Inferior parietal cortex (tissue), 1 donor: ENCODE results near the gene FARSB.

ENCODE experiments used
- DNase-seq: peaks from one replicate; pipeline ENCODE4 v3.0.0-alpha.2; 2016; ENCODE audit errors: extremely low spot score

The FARSB gene

DNA sequence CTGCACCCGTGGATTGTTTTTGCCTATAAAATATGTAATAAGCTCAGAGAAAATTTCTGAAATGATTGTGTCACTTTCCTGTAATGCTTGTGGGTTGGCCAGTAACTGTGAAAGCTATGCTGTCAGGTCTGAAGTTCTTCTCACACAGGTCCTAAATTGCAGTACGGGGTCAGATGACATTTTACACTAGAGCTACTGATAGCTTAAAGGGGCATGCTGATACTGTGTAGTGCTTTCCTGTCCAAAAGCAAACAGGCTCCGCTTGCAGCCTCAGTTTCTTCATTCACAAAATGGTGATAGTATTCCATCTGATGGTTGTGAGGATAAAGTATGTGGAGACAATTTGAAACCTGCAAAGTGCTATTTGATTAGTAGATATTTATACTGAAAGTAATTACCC lies 7.6 kb upstream of the FARSB start:
- no peak for DNase-seq

DNA sequence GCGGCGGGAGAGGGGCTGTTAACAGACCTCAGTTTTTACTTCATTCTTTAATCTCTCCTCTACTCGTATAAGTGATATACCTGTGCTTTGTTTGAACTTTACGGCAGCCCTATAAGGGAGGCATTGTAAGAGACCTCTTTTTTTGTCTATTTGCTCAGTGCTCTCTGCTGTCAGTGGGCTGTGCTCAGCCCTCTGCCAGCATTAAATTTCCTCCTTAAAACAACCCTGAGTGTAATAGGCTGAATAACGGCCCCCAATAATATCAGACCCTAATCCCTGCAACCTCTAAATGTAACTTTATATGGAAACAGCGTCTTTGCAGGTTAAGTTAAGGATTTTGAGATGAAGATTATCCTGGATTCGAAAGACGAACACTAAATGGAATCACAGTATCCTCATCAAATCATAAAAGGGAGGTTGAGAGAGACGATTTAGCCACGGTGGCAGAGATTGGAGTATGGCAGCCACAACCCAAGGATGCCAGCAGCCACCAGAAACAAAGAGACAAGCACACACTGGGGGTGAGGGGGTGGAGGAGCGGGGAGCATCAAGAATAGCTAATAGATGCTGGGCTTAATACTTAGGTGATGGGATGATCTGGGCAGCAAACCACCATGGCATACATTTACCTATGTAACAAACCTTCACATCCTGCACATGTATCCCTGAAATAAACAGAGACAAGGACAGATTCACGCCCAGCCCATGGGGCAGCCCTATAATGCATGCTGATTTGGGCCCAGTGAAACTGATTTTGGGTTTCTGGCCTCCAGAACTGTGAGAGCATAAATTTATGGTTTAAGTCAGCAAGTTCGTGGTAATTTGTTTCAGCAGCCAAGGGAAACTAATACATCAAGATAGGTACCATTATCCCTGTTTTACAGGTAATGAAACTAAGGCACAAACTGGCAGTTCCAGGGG lies 894 bp upstream of the FARSB start:
- no peak for DNase-seq

DNA sequence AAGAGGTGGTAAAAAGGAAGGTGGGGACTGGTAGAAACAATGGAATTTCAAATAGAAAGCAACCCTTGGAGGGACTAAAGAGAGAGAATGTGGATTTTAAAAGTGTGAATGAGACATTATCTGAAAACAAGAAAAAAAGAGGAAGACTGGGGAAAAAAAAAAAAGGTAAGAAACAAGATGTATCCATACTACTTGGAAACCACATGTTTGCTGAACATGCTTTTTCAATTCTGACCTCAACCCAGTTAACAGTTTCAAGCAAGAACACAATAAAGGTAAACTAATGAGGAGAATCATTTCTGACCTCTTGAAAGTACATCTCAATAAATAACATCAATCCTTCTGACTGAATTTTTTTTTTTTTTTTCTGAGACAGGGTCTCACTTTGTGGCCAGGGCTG lies 2.6 kb downstream of the FARSB start:
- no peak for DNase-seq

DNA sequence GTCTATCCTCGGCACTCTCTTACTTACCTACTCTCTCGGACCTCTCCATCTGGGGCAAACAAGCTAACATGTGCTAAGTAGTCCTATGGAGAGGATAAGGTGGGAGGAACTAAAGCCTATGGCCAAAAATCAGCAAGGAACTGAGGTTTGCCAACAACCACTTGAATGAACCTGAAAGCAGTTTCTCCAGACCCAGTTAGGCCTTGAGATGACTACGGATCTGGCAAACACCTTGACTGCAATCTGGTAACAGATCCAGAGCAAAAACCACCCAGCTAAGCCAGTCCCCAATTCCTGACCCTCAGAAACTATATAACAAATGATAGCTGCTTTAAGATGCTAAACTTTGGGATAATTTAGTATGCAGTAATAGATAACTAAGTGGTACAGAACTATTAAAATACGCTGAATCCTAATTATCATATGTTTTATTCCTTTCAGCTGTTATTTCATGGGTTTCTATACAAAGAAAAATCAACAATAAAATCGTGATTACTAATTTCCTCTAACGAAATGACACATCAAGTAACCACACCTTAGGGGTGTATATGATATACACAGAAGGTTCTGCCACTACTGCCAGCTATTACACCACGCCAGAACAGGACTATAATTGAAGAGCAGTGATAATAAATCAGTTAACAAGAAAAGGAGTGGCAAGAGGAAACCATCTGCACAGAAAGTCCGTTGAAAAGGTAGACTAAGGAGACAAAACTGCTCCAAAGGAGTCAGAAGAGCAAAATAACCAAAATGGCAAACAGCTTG lies 3.2 kb downstream of the FARSB start:
- DNase-seq = no peak

DNA sequence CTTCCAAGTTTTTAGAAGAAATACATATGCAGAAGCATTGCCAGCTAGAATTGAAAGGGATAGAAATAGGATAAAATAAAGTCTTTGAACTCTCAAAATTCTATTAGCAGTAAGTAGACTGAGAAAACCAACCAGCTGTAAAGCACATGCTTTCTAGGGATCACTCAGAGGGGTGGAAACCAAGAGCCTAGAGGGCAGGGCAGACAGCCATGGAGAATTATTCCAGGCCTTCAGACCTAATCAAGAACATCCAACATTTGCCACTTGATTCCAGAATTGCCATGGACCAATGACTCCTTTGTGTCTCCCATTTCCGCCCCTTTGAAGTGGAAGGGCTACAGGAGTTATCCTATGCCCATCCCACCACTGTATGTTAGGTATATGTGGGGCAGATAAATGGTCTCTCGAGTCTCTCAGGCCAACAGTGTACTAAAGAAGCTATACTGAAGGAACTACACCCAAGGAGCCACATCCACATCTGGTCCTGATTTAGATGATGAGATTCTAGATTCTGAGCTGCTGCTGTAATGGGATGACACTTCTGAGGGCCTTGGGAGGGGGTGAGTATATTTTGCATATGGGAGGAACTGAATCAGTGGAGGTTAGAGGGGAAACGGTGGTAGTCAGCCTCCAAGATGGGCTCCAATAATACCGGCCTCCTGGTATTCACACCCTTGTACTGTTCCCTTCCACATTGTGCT lies 4.0 kb downstream of the FARSB start:
- DNase-seq = no peak

DNA sequence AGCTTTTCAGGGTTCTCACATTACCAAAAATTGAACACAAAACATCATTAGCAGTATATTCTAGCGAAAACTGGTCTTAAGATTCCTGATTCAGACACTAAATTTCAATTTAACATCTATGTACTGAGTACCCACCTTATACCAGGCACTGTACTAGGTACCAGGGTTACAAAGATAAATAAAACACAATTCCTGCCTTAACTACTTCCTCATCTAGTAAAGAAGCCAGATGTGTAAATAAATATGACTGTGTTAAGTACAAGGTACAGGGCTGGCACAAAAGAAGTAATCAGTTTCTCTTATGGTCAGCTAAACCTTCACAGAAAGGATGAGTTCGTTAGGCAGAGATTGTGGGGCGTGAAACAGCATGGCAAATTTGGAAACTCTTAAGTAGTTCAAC lies 6.1 kb downstream of the FARSB start:
- no peak for DNase-seq

DNA sequence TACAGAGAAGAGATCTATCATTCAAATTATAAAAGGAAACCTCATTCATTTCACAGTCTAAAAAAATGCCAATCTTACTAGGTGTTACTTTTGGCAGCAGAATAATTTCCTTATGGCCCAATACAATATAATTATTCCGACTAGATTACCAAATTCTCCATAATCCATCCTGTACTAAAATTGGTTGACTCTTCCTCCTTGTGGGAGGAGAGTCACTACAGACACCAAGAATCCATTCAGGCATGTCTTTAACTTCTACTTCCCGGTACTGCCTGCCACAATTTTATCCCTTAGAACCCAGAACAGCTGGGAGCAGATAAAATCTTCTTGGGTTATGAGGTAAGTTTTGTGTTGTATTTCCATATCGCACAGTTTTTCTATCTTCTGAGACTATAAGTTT lies 9.9 kb downstream of the FARSB start:
- no peak for DNase-seq

DNA sequence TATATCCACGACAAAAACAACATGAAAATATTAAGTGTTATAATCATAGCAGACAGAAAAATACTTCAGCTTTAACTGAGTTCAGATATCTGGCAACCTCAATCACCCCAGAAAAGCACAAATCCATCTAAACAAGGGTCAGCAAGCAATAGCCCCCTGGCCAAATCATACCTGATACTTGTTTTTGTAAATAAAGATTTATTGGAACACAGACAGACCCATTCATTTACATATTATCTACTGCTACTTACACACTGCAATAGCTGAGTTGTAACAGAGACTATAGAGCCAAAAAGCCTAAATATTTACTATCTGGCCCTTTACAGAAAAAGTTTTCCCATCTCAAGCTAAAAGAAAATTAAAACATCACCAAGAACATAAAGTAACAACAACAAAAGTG lies 12.8 kb downstream of the FARSB start:
- DNase-seq = no peak

DNA sequence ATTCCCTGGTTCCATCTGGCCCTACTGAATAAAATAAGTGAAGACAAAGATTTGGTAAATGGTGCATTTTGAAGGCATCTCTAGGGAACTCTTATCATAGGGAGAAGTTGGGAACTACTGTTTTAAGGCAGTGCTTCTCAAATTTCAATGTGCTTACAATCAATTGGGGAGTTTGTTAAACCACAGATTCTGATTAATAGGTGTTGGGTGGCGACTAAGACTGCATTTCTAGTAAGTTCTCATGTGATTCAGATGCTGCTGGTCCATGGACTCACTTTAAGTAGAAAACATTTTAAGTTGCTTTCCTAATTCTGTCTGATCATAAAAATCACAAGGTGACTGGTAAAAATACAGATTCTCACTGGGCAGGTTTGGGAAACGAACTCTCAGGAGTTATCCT lies 14.6 kb downstream of the FARSB start:
- no peak for DNase-seq

DNA sequence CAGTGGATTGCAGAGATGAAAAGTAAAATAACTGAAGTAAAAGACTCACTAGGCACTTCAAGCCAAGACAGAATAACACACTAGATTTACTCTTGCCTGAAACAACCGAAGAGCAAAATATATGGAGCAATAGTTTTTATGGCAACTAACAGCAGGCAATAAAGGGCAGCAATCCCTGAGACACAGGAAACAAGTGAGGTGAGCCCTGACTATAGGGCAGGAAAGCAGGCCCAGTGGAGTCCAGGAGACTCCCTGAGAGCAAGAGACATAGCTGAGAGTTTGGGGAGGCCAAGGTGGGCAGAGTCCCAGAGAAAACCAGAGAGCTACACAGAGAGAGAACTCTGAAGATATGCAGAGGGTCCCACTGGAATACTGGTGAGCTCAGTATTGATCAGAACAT lies 18.8 kb downstream of the FARSB start:
- DNase-seq = no peak

DNA sequence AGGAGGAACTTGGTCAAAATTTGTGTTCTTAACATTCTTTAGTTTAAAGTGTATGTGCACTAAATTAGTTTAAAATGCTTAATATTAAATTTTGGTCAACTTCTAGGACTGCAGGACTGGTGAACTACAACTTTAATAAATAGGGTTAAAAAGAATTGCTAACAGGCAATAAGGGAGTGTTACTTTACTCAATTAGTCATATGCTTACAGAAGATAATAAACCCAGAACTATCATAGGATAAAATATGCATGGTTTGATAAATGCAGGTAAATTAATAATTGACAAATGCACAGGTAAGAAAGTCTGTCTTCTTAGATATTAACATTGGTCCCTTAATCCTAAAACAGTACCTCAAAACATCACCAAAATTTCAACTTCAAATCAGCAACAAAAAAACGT lies 20.6 kb downstream of the FARSB start:
- DNase-seq = no peak

DNA sequence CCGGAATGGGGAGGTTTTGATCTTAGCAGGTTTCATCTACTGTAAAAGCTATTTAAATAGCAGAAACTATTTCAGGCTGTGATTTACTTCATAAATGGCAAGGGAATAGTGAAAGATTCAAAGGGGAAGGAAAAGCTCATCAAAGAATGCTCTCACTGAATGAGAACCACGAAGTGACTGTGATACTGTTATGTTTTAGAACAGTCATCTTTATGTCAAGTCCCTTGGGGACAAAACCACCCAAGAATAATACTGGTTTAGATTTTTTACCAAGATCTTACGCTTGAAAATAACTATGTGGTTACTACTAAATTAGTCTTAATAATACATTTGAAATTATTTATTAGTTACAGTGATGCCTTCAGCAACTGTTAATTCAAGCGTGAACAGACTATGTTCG lies 28.1 kb downstream of the FARSB start:
- DNase-seq = no peak

DNA sequence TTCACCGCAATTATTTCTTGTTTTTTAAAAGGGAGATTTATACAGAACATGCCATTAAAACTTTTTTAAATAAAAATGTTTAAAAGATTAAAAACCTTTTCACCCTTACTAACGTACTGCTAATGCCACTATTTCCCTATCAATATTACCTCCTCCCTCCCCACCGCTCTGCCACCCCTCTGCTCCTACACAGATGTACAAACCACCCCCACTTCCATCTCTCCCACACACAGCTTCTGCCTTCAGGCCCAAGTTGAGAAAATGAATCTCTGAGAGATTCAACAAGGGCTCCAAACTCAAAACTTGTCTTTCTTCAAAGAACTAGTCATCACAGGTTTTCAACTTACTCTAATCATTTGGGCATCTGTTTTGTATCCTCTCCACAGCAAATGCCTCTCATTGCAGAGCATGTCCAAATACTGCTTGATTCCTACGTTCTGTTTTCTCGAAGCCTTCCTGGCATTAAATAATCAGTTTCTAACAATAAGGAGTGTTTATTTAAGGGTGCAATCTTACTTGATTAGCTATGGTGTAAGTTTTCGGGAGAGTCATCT lies 32.1 kb downstream of the FARSB start:
- DNase-seq = no peak

DNA sequence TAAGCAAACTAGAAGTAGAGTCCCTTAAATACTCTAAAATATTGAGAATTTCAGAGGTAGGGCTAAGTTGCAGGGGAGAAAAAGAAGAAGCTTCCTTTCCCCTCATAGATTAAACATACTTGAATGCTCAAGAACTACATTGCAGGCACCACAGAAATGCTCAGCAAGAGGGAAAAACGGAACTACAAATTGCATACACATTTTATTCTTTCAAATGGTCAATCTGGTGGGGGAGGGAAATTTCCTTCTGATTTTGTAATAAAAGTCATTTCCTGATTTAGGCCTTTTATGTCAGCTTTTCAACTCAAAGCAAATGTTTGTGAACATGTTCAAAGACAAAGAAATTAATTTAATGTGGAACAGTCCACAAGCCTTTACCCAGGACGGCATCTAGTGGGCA lies 33.0 kb downstream of the FARSB start:
- DNase-seq = no peak

DNA sequence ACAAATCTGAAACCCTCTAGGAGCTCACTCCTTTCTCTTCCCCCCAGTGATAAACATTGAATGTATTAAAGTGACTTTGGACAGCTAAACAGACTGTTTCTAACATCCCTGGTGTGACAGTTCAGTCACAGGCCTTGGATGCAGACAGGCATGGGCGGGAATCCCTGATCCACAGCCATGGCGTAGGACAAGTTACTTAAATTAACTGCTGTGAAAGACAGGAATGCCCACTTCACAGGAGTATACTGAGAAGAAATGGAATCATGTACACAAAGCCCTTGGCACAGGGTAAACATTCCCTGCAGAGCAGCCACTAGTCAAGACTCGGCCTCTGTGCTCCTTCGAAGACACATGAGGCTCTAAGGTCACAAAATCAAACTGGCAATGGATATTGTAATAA lies 34.0 kb downstream of the FARSB start:
- no peak for DNase-seq

DNA sequence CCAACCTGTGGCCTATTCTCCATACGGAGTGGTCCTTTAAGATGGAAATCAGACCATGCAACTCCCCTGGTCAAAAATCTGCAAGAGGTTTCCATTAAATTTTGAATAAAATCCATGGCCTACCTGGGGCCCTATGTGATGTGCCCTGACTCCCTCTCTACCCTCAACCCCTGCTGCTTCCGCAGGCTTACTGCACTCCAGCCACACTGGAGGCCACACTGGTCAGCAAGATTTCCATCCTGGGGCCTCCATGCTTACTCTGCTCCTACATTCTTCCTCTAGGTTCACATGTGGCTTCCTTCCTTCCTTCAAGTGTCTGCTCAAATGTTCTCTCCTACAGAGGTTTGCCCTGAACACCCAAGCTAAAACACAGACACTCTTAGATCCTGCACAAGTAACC lies 40.6 kb downstream of the FARSB start:
- DNase-seq = no peak

DNA sequence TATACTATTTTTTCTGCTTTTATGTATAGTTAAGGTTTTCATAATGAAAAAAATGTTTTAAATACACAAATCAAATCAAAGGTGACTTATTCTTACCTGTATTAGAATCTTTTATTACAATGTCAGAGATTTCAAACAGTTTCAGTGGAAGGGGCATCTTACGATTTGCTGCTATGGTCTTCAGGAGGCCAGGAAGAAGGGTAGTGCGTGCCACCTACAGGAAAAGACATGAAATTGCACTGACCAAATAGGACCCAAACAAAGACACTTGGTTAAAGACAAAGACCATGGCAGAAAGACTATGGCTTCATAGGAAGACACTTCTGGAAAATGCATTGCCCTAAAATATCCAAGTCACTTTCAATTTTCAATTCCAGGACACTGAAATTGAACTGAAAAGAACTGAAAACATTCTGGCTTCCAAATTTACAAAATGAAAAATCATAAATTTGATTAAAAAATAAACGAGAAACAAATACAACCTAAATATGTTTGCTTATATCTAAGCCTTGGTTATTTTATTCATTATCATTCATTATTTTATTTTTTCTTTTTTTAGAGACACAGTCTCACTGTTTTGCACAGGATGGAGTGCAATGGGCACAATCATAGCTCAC lies 42.1 kb downstream of the FARSB start:
- peak; percentile 68 for DNase-seq

DNA sequence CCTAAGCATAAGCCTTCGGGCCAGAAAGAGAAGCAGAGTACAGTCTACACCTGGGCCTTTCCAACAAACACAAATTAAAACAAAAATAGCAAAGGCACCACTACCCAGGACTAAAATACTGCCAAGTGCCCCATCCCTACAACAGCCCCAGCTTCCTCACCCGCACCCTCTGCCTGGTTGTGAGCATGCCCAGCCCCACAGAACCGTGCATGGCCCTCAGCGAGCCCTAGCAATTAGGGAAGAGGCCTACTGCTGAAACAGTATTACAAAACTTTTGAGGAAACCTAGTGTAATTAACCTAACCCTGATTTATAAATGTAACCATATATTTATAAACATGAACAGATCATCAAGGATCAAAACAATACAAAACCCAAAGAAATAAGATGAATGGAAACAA lies 44.2 kb downstream of the FARSB start:
- no peak for DNase-seq

DNA sequence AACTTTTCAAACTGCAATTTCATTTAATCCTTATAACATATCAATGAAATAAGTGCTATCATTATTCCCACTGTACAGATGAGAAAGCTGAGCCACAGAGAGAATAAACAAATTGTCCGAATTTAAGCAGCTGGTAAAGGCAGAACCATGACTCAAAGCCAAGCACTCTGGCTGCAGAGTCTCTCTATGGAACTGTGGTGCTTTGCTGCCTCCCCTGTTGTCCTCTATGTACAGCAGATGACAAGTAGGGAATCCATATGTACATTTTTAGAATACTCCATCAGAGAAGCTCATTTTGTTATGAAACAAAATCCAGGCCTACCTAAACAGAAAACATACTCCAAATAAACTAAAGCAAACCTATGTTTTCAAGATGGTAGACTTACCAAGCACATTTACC lies 45.1 kb downstream of the FARSB start:
- no peak for DNase-seq

DNA sequence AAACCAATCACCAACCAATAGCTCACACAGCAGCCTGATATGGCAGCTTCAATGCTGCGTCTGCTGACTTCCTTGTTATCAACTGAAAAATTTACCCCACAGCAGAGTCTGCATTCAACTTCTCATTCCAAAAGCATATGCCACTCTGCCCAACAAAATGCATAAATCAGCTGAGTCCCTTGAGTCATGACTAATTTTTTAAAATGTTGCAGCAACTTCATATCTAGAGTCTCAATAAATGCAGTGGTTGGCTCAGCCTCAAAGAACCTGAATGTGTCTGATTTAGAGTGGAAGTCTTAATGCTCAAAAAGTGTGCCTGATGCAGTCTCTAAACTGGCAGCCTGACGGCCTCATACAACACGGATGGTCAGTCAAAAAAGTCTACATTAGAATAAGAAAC lies 46.5 kb downstream of the FARSB start:
- DNase-seq = no peak

DNA sequence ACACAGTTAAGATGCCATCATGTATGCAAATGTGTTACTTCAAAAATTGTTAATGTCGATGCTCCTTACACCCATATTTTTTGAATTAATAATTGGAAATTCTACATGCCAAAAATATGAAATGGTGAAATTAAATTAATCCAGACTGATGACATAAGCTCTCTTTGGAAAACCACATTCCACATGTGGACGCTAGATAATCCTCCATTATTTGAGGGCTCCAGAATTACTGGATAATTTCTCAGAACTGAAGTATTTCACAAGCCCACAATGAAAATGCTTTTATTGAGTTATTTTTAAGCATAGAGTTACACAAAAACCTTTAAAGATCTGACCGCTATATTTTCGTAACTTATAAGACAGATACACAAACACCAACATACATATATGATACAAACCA lies 47.8 kb downstream of the FARSB start:
- DNase-seq = no peak

DNA sequence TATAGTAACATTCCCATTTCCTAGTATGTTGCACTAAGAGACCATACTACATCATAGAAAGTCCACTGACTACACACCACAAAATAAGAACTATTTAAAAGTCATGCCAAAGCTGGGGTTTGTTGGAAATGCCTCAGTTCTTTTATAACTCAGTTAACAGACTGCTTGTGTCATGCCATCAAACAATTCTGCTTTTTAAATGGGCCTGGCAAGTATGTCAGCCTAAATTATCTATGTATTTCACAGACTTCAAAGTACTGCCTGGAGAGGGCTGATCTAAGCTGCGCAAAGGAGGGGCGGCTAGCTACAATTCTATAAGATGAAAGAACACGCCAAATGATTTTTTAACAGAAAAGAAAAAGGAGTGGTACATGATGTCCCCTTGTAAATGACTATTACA lies 49.6 kb downstream of the FARSB start:
- no peak for DNase-seq
